GM23338 (cell line): Measurements from ENCODE around the gene TWIST2. TPM values are rescaled to one million over a fixed set of nuclear protein-coding genes. Genes with fewer than 3 reads are reported as not detected.

Source experiments
- ATAC-seq: fragments of 200-7000 bp; cut with Tn5 transposase; 3 replicates; pipeline ENCODE4 v1.9.1; 2020
- DNase-seq: peaks from one replicate; pipeline ENCODE4 v3.0.0-alpha.2; 2015; ENCODE audit warnings: low spot score
- H2AFZ ChIP-seq: fragments of 200-600 bp; sonication (generic); 2 replicates; pipeline ENCODE4 v1.8.0; 2016; ENCODE audit warnings: antibody characterized with exemption, mild to moderate bottlenecking, moderate library complexity
- H3F3A ChIP-seq: fragments of 200-600 bp; sonication (generic); replicated peaks from 2 replicates; pipeline ENCODE4 v1.8.0; 2017; ENCODE audit warnings: antibody characterized with exemption, mixed run types, low read depth
- H3K27ac ChIP-seq: fragments of 200-600 bp; sonication (generic); 2 replicates; pipeline ENCODE4 v1.6.1; 2016; ENCODE audit warnings: low read depth
- H3K27me3 ChIP-seq: fragments of 200-600 bp; sonication (generic); 2 replicates; pipeline ENCODE4 v1.8.0; 2016; ENCODE audit warnings: mild to moderate bottlenecking, mixed run types, moderate library complexity; ENCODE audit not compliant: insufficient read depth
- H3K36me3 ChIP-seq: fragments of 200-600 bp; sonication (generic); 2 replicates; pipeline ENCODE4 v1.8.0; 2016; ENCODE audit warnings: mild to moderate bottlenecking; ENCODE audit not compliant: insufficient read depth
- H3K4me1 ChIP-seq: fragments of 200-600 bp; sonication (generic); 2 replicates; pipeline ENCODE4 v1.8.0; 2016; ENCODE audit warnings: mild to moderate bottlenecking, moderate library complexity; ENCODE audit not compliant: insufficient read depth
- H3K4me2 ChIP-seq: fragments of 200-600 bp; sonication (generic); 2 replicates; pipeline ENCODE4 v1.7.1; 2017; ENCODE audit warnings: mixed run types
- H3K4me3 ChIP-seq: fragments of 200-600 bp; sonication (generic); 2 replicates; pipeline ENCODE4 v1.6.1; 2016; ENCODE audit warnings: mixed run types
- H3K79me2 ChIP-seq: fragments of 200-600 bp; sonication (generic); replicated peaks from 2 replicates; pipeline ENCODE4 v1.8.0; 2017; ENCODE audit warnings: mild to moderate bottlenecking; ENCODE audit not compliant: insufficient read depth
- H3K9me2 ChIP-seq: fragments of 200-600 bp; sonication (generic); 2 replicates; pipeline ENCODE4 v1.8.0; 2017; ENCODE audit not compliant: insufficient read depth
- H4K20me1 ChIP-seq: fragments of 200-600 bp; sonication (generic); replicated peaks from 2 replicates; pipeline ENCODE4 v1.8.0; 2017; ENCODE audit warnings: mild to moderate bottlenecking; ENCODE audit not compliant: insufficient read depth
- H3K27ac Mint-ChIP-seq: 2 replicates; pipeline ENCODE4 v1.8.0; 2020; ENCODE audit warnings: inconsistent platforms, mild to moderate bottlenecking, moderate library complexity, mixed read lengths
- H3K27me3 Mint-ChIP-seq: 3 replicates; pipeline ENCODE4 v1.8.0; 2022; ENCODE audit warnings: low read depth, mild to moderate bottlenecking, moderate library complexity, mixed read lengths, inconsistent platforms; ENCODE audit not compliant: insufficient read depth, poor library complexity
- H3K36me3 Mint-ChIP-seq: 3 replicates; pipeline ENCODE4 v1.8.0; 2021; ENCODE audit warnings: low read depth, mild to moderate bottlenecking, inconsistent platforms, moderate library complexity, mixed read lengths
- H3K4me1 Mint-ChIP-seq: 3 replicates; pipeline ENCODE4 v1.8.0; 2020; ENCODE audit warnings: mild to moderate bottlenecking, inconsistent platforms, mixed read lengths
- H3K4me3 Mint-ChIP-seq: 3 replicates; pipeline ENCODE4 v1.8.0; 2021; ENCODE audit warnings: moderate library complexity, mild to moderate bottlenecking, inconsistent platforms, mixed read lengths
- H3K9me3 Mint-ChIP-seq: 3 replicates; pipeline ENCODE4 v1.8.0; 2020; ENCODE audit warnings: moderate library complexity, mild to moderate bottlenecking, inconsistent platforms, mixed read lengths
- CREB1 ChIP-seq: fragments of 250-450 bp; sonication (Bioruptor Pico); IDR thresholded peaks from 2 replicates; pipeline ENCODE4 v1.5.0; 2020; ENCODE audit warnings: low read depth, mild to moderate bottlenecking, moderate library complexity
- EZH2phosphoT487 ChIP-seq: fragments of 200-600 bp; sonication (generic); IDR thresholded peaks from one replicate; pipeline ENCODE4 v1.8.1; 2018; ENCODE audit warnings: antibody characterized with exemption; ENCODE audit not compliant: unreplicated experiment
- polyA plus RNA-seq: library from polyadenylated mRNA; unstranded; fragments of >200 nt; fragmentation: Nextera tagmentation; extraction: Ambion mirVana; gene quantifications from 2 replicates; pipeline ENCODE4 v1.2.1, GENCODE V29; 2016
- total RNA-seq: library from RNA; depleted of rRNA; stranded (reverse); fragments of >200 nt; shearing (Covaris generic); gene quantifications from 2 replicates; pipeline ENCODE4 v1.2.3, GENCODE V29; 2014
- TF ChIP-seq, protein P1 (sequence below), 2 experiments: fragments of 200-600 bp in 1 of 2; sonication (generic) in 1 of 2; conservative IDR thresholded peaks; 2 replicates each; pipeline versions ENCODE4 v1.5.1 to v1.6.1; 2016 to 2017; ENCODE audit warnings: antibody characterized with exemption in 2 of 2, low read depth in 2 of 2, mild to moderate bottlenecking in 2 of 2, moderate library complexity in 1 of 2
- TF ChIP-seq, protein P2 (sequence below): fragments of 250-450 bp; sonication (Bioruptor Pico); IDR thresholded peaks from 2 replicates; pipeline ENCODE4 v1.5.0; 2020; ENCODE audit warnings: mild to moderate bottlenecking, moderate library complexity
- TF ChIP-seq, protein P3 (sequence below): IDR thresholded peaks from 2 replicates; pipeline ENCODE4 v1.6.1; 2016; ENCODE audit warnings: antibody characterized with exemption

Gene TWIST2
- total and polyA plus RNA-seq, 2 experiments from 2014 or later: 7.0 to 12.5 TPM

DNA sequence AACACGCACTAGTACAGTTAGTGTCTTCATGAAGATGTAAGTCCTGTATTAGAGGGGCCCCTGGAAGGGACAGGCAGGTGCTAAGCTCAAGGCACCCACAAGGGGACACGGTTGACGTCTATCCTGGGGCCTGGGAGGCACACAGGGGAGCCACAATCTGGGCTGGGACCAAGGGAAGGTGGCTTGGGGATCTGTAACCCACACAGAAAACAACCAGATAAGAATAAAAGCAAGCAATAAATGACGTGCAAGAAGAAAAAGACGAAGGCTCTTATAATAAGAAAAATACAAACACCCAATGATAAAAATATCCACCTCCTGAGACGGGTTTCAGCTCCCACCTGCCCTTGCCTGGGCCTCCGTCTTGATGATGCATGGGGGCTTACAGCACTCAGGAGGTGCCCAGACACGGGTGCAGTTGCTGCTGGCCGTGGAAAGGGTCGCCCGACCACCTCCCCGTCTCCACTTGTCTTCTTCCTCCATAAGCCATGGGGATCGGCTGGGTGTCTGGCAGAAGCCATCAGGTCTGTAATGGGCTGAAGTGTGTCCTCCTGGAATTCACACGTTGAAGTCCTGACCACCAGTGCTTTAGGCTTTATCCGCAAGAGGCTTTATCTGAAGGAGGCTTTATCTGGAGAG is 73.9 kb downstream of the TWIST2 start (continued):
- TF ChIP-seq CREB1 (CRISPR knock-in tag): no peak
- TF ChIP-seq, protein P1, sequence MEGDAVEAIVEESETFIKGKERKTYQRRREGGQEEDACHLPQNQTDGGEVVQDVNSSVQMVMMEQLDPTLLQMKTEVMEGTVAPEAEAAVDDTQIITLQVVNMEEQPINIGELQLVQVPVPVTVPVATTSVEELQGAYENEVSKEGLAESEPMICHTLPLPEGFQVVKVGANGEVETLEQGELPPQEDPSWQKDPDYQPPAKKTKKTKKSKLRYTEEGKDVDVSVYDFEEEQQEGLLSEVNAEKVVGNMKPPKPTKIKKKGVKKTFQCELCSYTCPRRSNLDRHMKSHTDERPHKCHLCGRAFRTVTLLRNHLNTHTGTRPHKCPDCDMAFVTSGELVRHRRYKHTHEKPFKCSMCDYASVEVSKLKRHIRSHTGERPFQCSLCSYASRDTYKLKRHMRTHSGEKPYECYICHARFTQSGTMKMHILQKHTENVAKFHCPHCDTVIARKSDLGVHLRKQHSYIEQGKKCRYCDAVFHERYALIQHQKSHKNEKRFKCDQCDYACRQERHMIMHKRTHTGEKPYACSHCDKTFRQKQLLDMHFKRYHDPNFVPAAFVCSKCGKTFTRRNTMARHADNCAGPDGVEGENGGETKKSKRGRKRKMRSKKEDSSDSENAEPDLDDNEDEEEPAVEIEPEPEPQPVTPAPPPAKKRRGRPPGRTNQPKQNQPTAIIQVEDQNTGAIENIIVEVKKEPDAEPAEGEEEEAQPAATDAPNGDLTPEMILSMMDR (conservative IDR thresholded peaks at IDR 0.05; ENCODE audit: low read depth in 2 of 2): no peak
- TF ChIP-seq EZH2phosphoT487: no peak

DNA sequence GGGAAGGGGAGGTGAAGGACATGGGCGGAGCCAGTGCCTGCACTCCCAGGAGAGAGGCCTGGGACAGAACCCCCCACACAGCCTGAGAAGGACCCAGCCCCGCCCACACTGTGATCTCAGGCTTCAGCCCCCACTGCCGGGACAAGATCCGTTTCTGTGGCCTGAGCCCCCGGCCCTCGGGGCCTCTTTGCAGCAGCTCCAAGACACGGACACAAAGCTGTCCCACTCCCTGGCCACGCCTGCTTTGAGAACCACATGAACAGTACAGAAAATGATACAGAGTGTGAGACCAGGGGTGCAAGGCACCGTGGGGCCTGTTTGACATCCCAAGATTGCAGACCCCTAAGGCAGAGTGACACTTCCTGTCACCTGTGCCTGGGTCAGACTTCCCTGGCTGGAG is 74.5 kb downstream of the TWIST2 start:
- Histone ChIP-seq H3K4me1 (no peaks in the 10 kb centered on the region), H3F3A (no peaks in the 10 kb centered on the region), H3K27ac (no peak overlapping the region), H3K27me3 (no peaks in the 10 kb centered on the region), H3K4me3 (no peak overlapping the region), H2AFZ (no peak overlapping the region), H3K79me2 (no peaks in the 10 kb centered on the region), H4K20me1 (no peaks in the 10 kb centered on the region), H3K4me2 (no peak overlapping the region), H3K36me3 (no peaks in the 10 kb centered on the region), H3K9me2 (no peaks in the 10 kb centered on the region)
- H3K9me3 Mint-ChIP-seq: no peaks in the 10 kb centered on the region; the same call in 2 of the 3 replicates
- H3K4me3 Mint-ChIP-seq: no peak overlapping the region
- peaks cover 9% of the 10 kb centered on the region for H3K27me3 Mint-ChIP-seq
- no peak for DNase-seq
- no peaks in the 10 kb centered on the region; the same call in 2 of the 3 replicates for H3K4me1 Mint-ChIP-seq
- no peak overlapping the region for H3K27ac Mint-ChIP-seq
- no peaks in the 10 kb centered on the region for H3K36me3 Mint-ChIP-seq
- TF ChIP-seq, protein P2, sequence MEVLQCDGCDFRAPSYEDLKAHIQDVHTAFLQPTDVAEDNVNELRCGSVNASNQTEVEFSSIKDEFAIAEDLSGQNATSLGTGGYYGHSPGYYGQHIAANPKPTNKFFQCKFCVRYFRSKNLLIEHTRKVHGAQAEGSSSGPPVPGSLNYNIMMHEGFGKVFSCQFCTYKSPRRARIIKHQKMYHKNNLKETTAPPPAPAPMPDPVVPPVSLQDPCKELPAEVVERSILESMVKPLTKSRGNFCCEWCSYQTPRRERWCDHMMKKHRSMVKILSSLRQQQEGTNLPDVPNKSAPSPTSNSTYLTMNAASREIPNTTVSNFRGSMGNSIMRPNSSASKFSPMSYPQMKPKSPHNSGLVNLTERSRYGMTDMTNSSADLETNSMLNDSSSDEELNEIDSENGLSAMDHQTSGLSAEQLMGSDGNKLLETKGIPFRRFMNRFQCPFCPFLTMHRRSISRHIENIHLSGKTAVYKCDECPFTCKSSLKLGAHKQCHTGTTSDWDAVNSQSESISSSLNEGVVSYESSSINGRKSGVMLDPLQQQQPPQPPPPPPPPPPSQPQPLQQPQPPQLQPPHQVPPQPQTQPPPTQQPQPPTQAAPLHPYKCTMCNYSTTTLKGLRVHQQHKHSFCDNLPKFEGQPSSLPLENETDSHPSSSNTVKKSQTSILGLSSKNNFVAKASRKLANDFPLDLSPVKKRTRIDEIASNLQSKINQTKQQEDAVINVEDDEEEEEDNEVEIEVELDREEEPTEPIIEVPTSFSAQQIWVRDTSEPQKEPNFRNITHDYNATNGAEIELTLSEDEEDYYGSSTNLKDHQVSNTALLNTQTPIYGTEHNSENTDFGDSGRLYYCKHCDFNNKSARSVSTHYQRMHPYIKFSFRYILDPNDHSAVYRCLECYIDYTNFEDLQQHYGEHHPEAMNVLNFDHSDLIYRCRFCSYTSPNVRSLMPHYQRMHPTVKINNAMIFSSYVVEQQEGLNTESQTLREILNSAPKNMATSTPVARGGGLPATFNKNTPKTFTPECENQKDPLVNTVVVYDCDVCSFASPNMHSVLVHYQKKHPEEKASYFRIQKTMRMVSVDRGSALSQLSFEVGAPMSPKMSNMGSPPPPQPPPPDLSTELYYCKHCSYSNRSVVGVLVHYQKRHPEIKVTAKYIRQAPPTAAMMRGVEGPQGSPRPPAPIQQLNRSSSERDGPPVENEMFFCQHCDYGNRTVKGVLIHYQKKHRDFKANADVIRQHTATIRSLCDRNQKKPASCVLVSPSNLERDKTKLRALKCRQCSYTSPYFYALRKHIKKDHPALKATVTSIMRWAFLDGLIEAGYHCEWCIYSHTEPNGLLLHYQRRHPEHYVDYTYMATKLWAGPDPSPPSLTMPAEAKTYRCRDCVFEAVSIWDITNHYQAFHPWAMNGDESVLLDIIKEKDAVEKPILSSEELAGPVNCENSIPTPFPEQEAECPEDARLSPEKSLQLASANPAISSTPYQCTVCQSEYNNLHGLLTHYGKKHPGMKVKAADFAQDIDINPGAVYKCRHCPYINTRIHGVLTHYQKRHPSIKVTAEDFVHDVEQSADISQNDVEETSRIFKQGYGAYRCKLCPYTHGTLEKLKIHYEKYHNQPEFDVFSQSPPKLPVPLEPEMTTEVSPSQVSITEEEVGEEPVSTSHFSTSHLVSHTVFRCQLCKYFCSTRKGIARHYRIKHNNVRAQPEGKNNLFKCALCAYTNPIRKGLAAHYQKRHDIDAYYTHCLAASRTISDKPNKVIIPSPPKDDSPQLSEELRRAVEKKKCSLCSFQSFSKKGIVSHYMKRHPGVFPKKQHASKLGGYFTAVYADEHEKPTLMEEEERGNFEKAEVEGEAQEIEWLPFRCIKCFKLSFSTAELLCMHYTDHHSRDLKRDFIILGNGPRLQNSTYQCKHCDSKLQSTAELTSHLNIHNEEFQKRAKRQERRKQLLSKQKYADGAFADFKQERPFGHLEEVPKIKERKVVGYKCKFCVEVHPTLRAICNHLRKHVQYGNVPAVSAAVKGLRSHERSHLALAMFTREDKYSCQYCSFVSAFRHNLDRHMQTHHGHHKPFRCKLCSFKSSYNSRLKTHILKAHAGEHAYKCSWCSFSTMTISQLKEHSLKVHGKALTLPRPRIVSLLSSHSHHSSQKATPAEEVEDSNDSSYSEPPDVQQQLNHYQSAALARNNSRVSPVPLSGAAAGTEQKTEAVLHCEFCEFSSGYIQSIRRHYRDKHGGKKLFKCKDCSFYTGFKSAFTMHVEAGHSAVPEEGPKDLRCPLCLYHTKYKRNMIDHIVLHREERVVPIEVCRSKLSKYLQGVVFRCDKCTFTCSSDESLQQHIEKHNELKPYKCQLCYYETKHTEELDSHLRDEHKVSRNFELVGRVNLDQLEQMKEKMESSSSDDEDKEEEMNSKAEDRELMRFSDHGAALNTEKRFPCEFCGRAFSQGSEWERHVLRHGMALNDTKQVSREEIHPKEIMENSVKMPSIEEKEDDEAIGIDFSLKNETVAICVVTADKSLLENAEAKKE: no peak
- TF ChIP-seq, protein P3, sequence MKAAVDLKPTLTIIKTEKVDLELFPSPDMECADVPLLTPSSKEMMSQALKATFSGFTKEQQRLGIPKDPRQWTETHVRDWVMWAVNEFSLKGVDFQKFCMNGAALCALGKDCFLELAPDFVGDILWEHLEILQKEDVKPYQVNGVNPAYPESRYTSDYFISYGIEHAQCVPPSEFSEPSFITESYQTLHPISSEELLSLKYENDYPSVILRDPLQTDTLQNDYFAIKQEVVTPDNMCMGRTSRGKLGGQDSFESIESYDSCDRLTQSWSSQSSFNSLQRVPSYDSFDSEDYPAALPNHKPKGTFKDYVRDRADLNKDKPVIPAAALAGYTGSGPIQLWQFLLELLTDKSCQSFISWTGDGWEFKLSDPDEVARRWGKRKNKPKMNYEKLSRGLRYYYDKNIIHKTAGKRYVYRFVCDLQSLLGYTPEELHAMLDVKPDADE: no peak
- no peak for ATAC-seq
